CD4-positive, alpha-beta memory T cell (primary cell): ENCODE measurements around the gene ZMIZ1. TPM values are rescaled to one million over a fixed set of nuclear protein-coding genes. Genes with fewer than 3 reads are reported as not detected.
A peak's percentile ranks its signal among the peaks of the same experiment; 100 is the strongest.

ENCODE experiments used
- CTCF ChIA-PET: fragments of 350-600 bp; sonication (Branson Sonifier 250); formaldehyde crosslinking; loops from one replicate; lab custom pipeline; 2021; ENCODE audit warnings: inconsistent platforms; ENCODE audit not compliant: partially characterized antibody; lab: Charles Lee
- POLR2A ChIA-PET: fragments of 350-600 bp; sonication (Branson Sonifier 250); formaldehyde crosslinking; loops from one replicate; lab custom pipeline; 2021; ENCODE audit not compliant: partially characterized antibody; lab: Charles Lee
- DNase-seq, 5 donors: peaks; one replicate each; pipeline versions ENCODE4 v3.0.0 to v3.0.0-alpha.2; 2020 to 2022; ENCODE audit warnings: mixed read lengths in 1 of 5
- H3K27ac ChIP-seq: one replicate; pipeline ENCODE4 v1.7.0; 2013; ENCODE audit warnings: low read depth, low read length
- H3K27me3 ChIP-seq: 2 replicates; pipeline ENCODE4 v1.7.0; 2013; ENCODE audit warnings: mild to moderate bottlenecking, low read length, moderate library complexity; ENCODE audit not compliant: insufficient read depth
- H3K36me3 ChIP-seq: 2 replicates; pipeline ENCODE4 v1.7.0; 2013; ENCODE audit warnings: mild to moderate bottlenecking, low read length, moderate library complexity; ENCODE audit not compliant: insufficient read depth
- H3K4me1 ChIP-seq: 2 replicates; pipeline ENCODE4 v1.7.0; 2013; ENCODE audit warnings: mild to moderate bottlenecking, low read length, moderate library complexity; ENCODE audit not compliant: insufficient read depth
- H3K4me3 ChIP-seq, 2 donors: one replicate each; pipeline ENCODE4 v1.7.0; 2013; ENCODE audit warnings: low read length in 2 of 2, mild to moderate bottlenecking in 1 of 2
- H3K9me3 ChIP-seq, 2 donors: one replicate each; pipeline ENCODE4 v1.7.0; 2013; ENCODE audit warnings: low read length in 2 of 2, control low read depth in 1 of 2; ENCODE audit not compliant: control insufficient read depth in 1 of 2
- H3K27ac Mint-ChIP-seq, 7 donors: one replicate each; pipeline ENCODE4 v1.8.0; 2020 to 2021; ENCODE audit warnings: mixed read lengths in 7 of 7, mild to moderate bottlenecking in 6 of 7, inconsistent platforms in 3 of 7, moderate library complexity in 3 of 7
- H3K27me3 Mint-ChIP-seq, 2 donors: one replicate each; pipeline ENCODE4 v1.8.0; 2020 to 2021; ENCODE audit warnings: mixed read lengths in 2 of 2
- H3K36me3 Mint-ChIP-seq, 2 donors: one replicate each; pipeline ENCODE4 v1.8.0; 2020 to 2021; ENCODE audit warnings: mixed read lengths in 2 of 2, inconsistent platforms in 1 of 2, mild to moderate bottlenecking in 1 of 2
- H3K4me1 Mint-ChIP-seq, 4 donors: one replicate each; pipeline ENCODE4 v1.8.0; 2020 to 2021; ENCODE audit warnings: mixed read lengths in 4 of 4, mild to moderate bottlenecking in 1 of 4
- H3K4me3 Mint-ChIP-seq, 8 donors: one replicate each; pipeline ENCODE4 v1.8.0; 2020 to 2021; ENCODE audit warnings: mixed read lengths in 8 of 8, mild to moderate bottlenecking in 7 of 8, moderate library complexity in 6 of 8, inconsistent platforms in 3 of 8
- H3K9me3 Mint-ChIP-seq, 8 donors: one replicate each; pipeline ENCODE4 v1.8.0; 2020 to 2021; ENCODE audit warnings: mixed read lengths in 8 of 8, mild to moderate bottlenecking in 5 of 8, inconsistent platforms in 3 of 8, moderate library complexity in 1 of 8
- intact Hi-C: fragments of 100-400 bp; cut with micrococcal nuclease; formaldehyde crosslinking; loops from one replicate; pipeline ENCODE4 v1.15.1; 2023
- polyA plus RNA-seq, 2 donors: library from polyadenylated mRNA; unstranded; fragments of 300-500 nt; fragmentation: Illumina TruSeq; gene quantifications; one replicate each; pipeline ENCODE4 v1.2.3, GENCODE V29; 2021
- total RNA-seq, 2 experiments: library from RNA; stranded (reverse); gene quantifications; one replicate each; pipeline ENCODE4 v1.2.3, GENCODE V29; 2021

Gene ZMIZ1
- total and polyA plus RNA-seq, 4 experiments from 2014 or later: 0.58 to 25.4 (median 14.0) TPM

- H3K4me3 ChIP-seq: no peak overlapping the region
- no peak for DNase-seq
- POLR2A ChIA-PET: no interaction called here
- H3K9me3 ChIP-seq: no peaks in the 10 kb centered on the region
- H3K27ac Mint-ChIP-seq: peak overlapping the region in 4 of 7 donors; percentile 34 to 86 (median 50)
- H3K4me1 ChIP-seq: peaks cover 63% of the 10 kb centered on the region
- H3K27me3 Mint-ChIP-seq: no peaks in the 10 kb centered on the region
- H3K36me3 Mint-ChIP-seq: no peaks in the 10 kb centered on the region
- intact Hi-C loops: loop anchor here (10.0 kb wide), 1 partner anchor 195 kb away; the partner anchor contains the start of gene ZCCHC24
- H3K27ac ChIP-seq: no peak overlapping the region
- peaks cover 34 to 61% (median 38%) of the 10 kb centered on the region in 4 donors for H3K4me1 Mint-ChIP-seq
- H3K27me3 ChIP-seq: no peaks in the 10 kb centered on the region
- H3K36me3 ChIP-seq: no peaks in the 10 kb centered on the region
- CTCF ChIA-PET: interaction anchor here (1.1 to 1.6 kb wide), 2 partner anchors 31 to 945 kb away, joined by 4 to 6 read pairs; no protein-coding TSS in a partner anchor
- H3K9me3 Mint-ChIP-seq: no peaks in the 10 kb centered on the region
- H3K4me3 Mint-ChIP-seq: peak overlapping the region in 3 of 8 donors; percentile 33 to 59 (median 44)
Measured at GRCh38 chr10:79249186-79250121, 180.7 kb downstream of the ZMIZ1 start.

DNA sequence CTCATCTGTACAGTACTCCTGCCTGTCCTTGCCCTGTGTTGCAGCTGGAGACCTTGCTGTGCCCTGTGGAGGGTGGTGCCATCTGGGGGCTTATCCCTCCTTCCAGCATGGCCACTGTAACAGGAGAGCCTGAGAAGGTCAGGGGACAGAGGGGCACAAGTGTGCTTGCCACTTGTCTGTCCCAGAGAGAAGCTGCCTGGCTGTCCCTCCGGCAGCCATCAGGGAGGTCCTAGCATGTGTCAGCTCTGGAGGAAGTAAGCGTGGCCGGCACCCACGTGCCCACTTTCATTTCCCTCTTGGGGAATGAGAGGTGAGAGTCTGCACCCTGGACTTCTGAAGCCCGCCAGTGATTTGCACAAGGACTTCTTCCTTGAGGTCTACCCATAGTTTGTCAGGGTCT lies 181.5 kb downstream of the ZMIZ1 start:
- peaks cover 26 to 53% (median 30%) of the 10 kb centered on the region in 4 donors for H3K4me1 Mint-ChIP-seq
- ChIA-PET CTCF (no interaction called here), POLR2A (no interaction called here)
- H3K9me3 Mint-ChIP-seq: no peaks in the 10 kb centered on the region
- no peaks in the 10 kb centered on the region for H3K27me3 ChIP-seq
- H3K36me3 ChIP-seq: no peaks in the 10 kb centered on the region
- no peak for DNase-seq
- H3K4me1 ChIP-seq: peaks cover 55% of the 10 kb centered on the region
- intact Hi-C loops: no loop called here
- H3K4me3 Mint-ChIP-seq: peak overlapping the region in 2 of 8 donors; percentile 57 to 59
- no peak overlapping the region for H3K4me3 ChIP-seq
- peak overlapping the region in 2 of 7 donors; percentile 50 to 60 for H3K27ac Mint-ChIP-seq
- no peaks in the 10 kb centered on the region for H3K36me3 Mint-ChIP-seq
- no peak overlapping the region for H3K27ac ChIP-seq
- no peaks in the 10 kb centered on the region for H3K27me3 Mint-ChIP-seq
- no peaks in the 10 kb centered on the region for H3K9me3 ChIP-seq

DNA sequence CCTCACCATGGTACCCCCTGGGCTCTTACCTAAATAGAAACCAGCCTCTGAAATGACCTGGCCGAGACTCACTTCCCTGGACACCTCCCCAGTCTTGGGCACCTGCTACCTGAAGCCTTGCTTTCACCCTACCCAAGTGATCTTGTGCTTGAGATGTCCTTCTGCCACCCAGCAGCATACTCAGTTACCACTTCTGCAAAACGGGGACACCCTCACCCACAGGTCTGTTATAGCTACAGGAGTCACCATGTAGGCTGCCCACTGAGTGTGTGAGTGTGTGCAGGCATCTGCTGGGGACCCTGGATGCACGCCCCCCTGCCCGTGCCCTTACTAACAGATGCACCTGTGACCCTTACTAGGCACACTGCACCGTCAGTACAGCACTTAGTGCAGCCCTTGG lies 183.7 kb downstream of the ZMIZ1 start:
- POLR2A ChIA-PET: no interaction called here
- intact Hi-C loops: no loop called here

DNA sequence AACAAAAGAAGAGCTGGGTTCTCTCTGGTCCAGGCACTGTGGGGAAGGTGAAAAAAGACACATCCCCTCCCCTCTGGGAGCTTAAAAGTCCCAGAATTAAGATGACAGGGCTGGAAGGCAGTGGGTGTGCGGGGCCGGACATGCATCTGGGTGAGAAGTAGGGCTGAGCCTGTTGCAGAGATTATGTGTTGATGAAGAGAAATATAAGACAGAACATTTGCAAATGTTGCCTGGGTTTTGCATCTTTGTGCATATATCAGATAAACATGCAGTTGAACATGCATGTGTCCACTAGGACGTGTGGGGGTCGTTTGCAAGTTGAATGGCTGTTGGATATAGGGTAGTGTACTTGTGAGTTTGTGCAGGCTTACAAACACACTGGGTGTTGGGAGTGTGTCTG lies 184.2 kb downstream of the ZMIZ1 start:
- no peaks in the 10 kb centered on the region for H3K36me3 Mint-ChIP-seq
- CTCF ChIA-PET: no interaction called here
- H3K4me1 Mint-ChIP-seq: peaks cover 13 to 31% (median 20%) of the 10 kb centered on the region in 4 donors
- Histone ChIP-seq H3K27ac (no peak overlapping the region), H3K36me3 (no peaks in the 10 kb centered on the region), H3K4me3 (no peak overlapping the region), H3K4me1 (peaks cover 28% of the 10 kb centered on the region), H3K9me3 (no peaks in the 10 kb centered on the region), H3K27me3 (no peaks in the 10 kb centered on the region)
- intact Hi-C loops: no loop called here
- no peak overlapping the region for H3K27ac Mint-ChIP-seq
- no peak for DNase-seq
- H3K27me3 Mint-ChIP-seq: no peaks in the 10 kb centered on the region
- no peak overlapping the region for H3K4me3 Mint-ChIP-seq
- H3K9me3 Mint-ChIP-seq: no peaks in the 10 kb centered on the region
- POLR2A ChIA-PET: no interaction called here

More for the DNA sequence above, 183.7 kb downstream of the ZMIZ1 start:
- CTCF ChIA-PET: no interaction called here
- Histone ChIP-seq H3K27me3 (no peaks in the 10 kb centered on the region), H3K4me1 (peaks cover 33% of the 10 kb centered on the region), H3K9me3 (no peaks in the 10 kb centered on the region), H3K27ac (no peak overlapping the region), H3K36me3 (no peaks in the 10 kb centered on the region), H3K4me3 (no peak overlapping the region)
- Mint-ChIP-seq H3K27me3 (no peaks in the 10 kb centered on the region), H3K9me3 (no peaks in the 10 kb centered on the region), H3K27ac (no peak overlapping the region), H3K36me3 (no peaks in the 10 kb centered on the region), H3K4me3 (no peak overlapping the region), H3K4me1 (peaks cover 16 to 36% (median 23%) of the 10 kb centered on the region in 4 donors)
- DNase-seq: no peak

DNA sequence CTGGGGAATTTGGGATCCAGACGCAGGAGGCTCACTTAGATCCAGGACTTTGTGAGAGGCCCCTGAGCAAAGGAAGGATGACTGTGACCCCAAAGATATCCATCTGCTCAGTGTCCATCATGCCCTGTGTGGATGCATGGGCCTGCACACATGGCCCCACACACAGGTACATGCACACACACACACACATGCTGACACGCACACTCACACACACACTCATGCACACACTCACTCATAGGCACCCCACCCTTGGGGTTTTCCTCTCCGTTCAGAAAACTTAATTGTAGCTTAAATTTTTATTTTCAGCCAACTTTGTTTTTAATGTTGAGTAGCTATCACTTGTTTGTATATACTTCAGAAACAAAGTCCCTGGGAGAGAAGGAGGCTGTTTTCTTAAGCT lies 184.9 kb downstream of the ZMIZ1 start:
- no peak for DNase-seq
- intact Hi-C loops: no loop called here
- ChIA-PET CTCF (no interaction called here), POLR2A (no interaction called here)
- H3K4me1 ChIP-seq: peaks cover 20% of the 10 kb centered on the region
- H3K9me3 ChIP-seq: no peaks in the 10 kb centered on the region
- Mint-ChIP-seq H3K27me3 (no peaks in the 10 kb centered on the region), H3K4me3 (no peak overlapping the region), H3K9me3 (no peaks in the 10 kb centered on the region), H3K27ac (peak overlapping the region in 1 of 7 donors; percentile 29), H3K36me3 (no peaks in the 10 kb centered on the region), H3K4me1 (peaks cover 9 to 27% (median 16%) of the 10 kb centered on the region in 4 donors)
- no peak overlapping the region for H3K27ac ChIP-seq
- no peaks in the 10 kb centered on the region for H3K36me3 ChIP-seq
- H3K27me3 ChIP-seq: no peaks in the 10 kb centered on the region
- H3K4me3 ChIP-seq: no peak overlapping the region

DNA sequence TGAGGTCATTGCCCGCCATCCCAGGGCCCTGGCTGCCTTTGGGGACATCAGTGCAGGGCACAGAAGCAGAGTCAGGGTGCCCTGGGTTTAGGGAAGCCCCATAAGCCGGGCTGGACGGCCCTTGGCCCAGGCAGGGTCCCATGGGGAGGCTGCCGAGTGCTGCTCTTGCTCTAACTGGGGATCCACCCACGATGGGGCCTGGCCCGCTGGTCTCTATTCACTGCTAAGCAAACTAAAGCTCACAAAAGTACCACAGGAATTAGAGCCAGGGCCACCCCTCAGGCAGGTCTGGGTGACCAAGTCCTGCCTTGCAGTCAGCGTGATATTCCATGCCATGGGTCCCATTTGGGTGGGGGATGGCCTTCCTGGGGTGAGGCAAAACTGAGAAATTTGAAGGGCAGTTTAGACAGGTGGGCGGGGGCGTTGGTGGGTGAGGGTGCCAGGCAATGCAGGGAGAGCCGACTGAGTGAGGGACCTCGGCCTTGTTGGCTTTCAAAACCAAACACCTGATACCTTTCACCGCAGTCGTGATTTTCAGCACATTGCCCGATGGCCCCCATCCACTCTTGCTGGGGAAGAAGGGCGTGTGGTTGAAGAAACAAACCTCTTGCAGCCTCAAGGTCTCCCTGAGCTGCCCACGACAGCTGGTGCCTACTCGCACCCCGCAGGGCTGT lies 185.7 kb downstream of the ZMIZ1 start:
- peaks cover 8 to 26% (median 15%) of the 10 kb centered on the region in 4 donors for H3K4me1 Mint-ChIP-seq
- no peak overlapping the region for H3K4me3 Mint-ChIP-seq
- intact Hi-C loops: no loop called here
- POLR2A ChIA-PET: no interaction called here
- no peaks in the 10 kb centered on the region for H3K9me3 Mint-ChIP-seq
- H3K27ac Mint-ChIP-seq: no peak overlapping the region
- H3K36me3 Mint-ChIP-seq: no peaks in the 10 kb centered on the region
- Histone ChIP-seq H3K9me3 (no peaks in the 10 kb centered on the region), H3K27ac (no peak overlapping the region), H3K36me3 (no peaks in the 10 kb centered on the region), H3K4me1 (peaks cover 13% of the 10 kb centered on the region), H3K4me3 (no peak overlapping the region), H3K27me3 (no peaks in the 10 kb centered on the region)
- H3K27me3 Mint-ChIP-seq: no peaks in the 10 kb centered on the region
- no peak for DNase-seq
- CTCF ChIA-PET: no interaction called here

DNA sequence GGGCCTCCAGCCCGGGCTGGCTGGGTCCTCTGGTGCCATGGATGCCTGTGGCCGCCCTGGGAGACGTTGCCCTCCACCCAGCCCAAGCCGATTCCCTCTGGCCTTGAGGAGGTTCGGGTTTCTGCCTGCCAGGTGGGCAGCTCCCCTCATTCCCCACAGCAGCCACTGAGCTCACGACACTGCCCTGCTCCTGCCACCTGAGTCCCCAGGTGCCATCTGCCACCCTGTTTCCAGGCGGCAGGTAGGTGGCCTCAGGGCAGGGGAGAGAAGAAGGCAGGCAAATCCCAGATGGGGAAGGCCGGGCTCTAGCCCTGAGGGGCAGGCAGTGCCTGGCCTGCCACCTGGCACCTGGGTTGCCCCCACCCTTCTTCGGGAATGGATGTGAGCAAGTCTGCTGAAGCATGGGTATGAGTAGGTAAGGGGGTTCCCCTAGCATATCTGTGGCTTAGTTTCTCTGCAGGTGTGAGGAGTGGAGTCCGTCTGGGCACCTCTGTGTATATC lies 186.3 kb downstream of the ZMIZ1 start:
- Mint-ChIP-seq H3K27ac (peak overlapping the region in 1 of 7 donors; percentile 35), H3K36me3 (peaks cover 0 to 3% of the 10 kb centered on the region in 2 donors), H3K4me3 (no peak overlapping the region), H3K27me3 (no peaks in the 10 kb centered on the region), H3K4me1 (peaks cover 6 to 23% (median 12%) of the 10 kb centered on the region in 4 donors), H3K9me3 (no peaks in the 10 kb centered on the region)
- Histone ChIP-seq H3K36me3 (no peaks in the 10 kb centered on the region), H3K4me3 (no peak overlapping the region), H3K27me3 (no peaks in the 10 kb centered on the region), H3K9me3 (no peaks in the 10 kb centered on the region), H3K27ac (no peak overlapping the region), H3K4me1 (peaks cover 7% of the 10 kb centered on the region)
- ChIA-PET POLR2A (no interaction called here), CTCF (no interaction called here)
- no peak for DNase-seq
- intact Hi-C loops: no loop called here
